Suprapubic skin (tissue), 4 donors: ENCODE measurements around the gene CFAP99.

ENCODE experiments used
- EP300 ChIP-seq: sonication (generic); formaldehyde crosslinking; IDR thresholded peaks from one replicate; pipeline ENCODE4 v1.6.1; 2017; ENCODE audit warnings: antibody characterized with exemption
- POLR2A ChIP-seq, 2 donors: fragments of 450-650 bp; IDR thresholded peaks; one replicate each; pipeline ENCODE4 v1.6.1; 2017; ENCODE audit warnings: antibody characterized with exemption in 2 of 2, mild to moderate bottlenecking in 2 of 2, moderate library complexity in 2 of 2
- POLR2AphosphoS5 ChIP-seq, 3 donors: sonication (generic); formaldehyde crosslinking; IDR thresholded peaks; one replicate each; pipeline ENCODE4 v1.6.1; 2017; ENCODE audit warnings: antibody characterized with exemption in 3 of 3
- TF ChIP-seq, protein P1 (sequence below), 2 donors: fragments of 200-600 bp in 1 of 2; fragments of 450-650 bp in 1 of 2; sonication (generic) in 1 of 2; IDR thresholded peaks; one replicate each; pipeline ENCODE4 v1.5.1; 2016 to 2019; ENCODE audit warnings: antibody characterized with exemption in 2 of 2, mild to moderate bottlenecking in 1 of 2, moderate library complexity in 1 of 2

DNA sequence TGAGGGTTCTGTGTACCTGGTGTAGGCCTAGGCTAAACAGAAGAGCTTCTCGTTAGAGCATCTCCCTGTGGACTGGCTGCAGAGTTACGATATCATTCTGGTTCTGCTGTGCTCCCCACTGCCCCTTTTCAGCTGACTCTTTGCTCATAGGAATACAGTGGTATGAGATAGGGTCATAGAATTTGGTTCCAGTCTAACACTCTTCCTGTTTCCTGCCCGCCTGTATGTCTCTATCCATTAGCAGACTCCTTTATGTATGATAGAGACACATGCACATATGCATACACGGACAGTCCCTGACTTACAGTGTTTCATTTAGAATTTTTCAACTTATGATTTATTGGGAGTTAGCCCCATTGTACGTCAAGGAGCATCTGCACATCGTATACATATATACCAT lies 65.4 kb downstream of the CFAP99 start:
- TF ChIP-seq, protein P1, sequence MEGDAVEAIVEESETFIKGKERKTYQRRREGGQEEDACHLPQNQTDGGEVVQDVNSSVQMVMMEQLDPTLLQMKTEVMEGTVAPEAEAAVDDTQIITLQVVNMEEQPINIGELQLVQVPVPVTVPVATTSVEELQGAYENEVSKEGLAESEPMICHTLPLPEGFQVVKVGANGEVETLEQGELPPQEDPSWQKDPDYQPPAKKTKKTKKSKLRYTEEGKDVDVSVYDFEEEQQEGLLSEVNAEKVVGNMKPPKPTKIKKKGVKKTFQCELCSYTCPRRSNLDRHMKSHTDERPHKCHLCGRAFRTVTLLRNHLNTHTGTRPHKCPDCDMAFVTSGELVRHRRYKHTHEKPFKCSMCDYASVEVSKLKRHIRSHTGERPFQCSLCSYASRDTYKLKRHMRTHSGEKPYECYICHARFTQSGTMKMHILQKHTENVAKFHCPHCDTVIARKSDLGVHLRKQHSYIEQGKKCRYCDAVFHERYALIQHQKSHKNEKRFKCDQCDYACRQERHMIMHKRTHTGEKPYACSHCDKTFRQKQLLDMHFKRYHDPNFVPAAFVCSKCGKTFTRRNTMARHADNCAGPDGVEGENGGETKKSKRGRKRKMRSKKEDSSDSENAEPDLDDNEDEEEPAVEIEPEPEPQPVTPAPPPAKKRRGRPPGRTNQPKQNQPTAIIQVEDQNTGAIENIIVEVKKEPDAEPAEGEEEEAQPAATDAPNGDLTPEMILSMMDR (IDR thresholded peaks at IDR 0.05), result no peak
- TF ChIP-seq POLR2A (IDR thresholded peaks at IDR 0.05) (no peak), POLR2AphosphoS5 (IDR thresholded peaks at IDR 0.05) (no peak), EP300 (no peak)
